ENCODE results near the gene CCDC92.

DNA sequence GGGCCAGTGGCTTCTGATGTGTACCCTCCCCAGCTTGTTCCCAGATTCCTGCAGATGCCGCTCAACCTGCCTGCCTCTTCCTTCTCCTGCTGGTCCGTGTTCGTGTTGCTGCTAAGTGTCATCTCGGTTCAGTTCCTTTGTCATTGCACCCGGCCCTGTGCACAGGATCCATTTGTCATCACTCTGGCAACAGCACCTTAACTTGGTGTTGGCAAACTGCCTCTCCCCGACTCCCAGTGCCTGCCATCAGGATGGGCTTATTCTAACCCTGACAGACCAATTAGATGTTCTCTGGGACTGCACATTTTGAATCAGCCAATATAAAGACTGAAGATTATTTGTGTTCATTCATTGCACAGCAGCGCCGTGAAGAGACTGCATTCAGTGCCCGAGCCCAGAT, 73.3 kb downstream of the CCDC92 start:
- TF ChIP-seq, protein P1, sequence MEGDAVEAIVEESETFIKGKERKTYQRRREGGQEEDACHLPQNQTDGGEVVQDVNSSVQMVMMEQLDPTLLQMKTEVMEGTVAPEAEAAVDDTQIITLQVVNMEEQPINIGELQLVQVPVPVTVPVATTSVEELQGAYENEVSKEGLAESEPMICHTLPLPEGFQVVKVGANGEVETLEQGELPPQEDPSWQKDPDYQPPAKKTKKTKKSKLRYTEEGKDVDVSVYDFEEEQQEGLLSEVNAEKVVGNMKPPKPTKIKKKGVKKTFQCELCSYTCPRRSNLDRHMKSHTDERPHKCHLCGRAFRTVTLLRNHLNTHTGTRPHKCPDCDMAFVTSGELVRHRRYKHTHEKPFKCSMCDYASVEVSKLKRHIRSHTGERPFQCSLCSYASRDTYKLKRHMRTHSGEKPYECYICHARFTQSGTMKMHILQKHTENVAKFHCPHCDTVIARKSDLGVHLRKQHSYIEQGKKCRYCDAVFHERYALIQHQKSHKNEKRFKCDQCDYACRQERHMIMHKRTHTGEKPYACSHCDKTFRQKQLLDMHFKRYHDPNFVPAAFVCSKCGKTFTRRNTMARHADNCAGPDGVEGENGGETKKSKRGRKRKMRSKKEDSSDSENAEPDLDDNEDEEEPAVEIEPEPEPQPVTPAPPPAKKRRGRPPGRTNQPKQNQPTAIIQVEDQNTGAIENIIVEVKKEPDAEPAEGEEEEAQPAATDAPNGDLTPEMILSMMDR (IDR thresholded peaks at IDR 0.05; ENCODE audit: insufficient read depth, low read depth, low read length): no peak
- no peak for TF ChIP-seq EZH2 (IDR thresholded peaks at IDR 0.05; ENCODE audit: insufficient read depth, low read length)

Data from astrocyte (in vitro differentiated cells and primary cell).